WTC11 (cell line): ENCODE data around the gene FNIP2. TPM values are rescaled to one million over a fixed set of nuclear protein-coding genes. Genes with fewer than 3 reads are reported as not detected.

Experiments
- ATAC-seq: fragments of 200-7000 bp; cut with Tn5 transposase; 2 replicates; pipeline ENCODE4 v1.10.0; 2021; ENCODE audit warnings: mild to moderate bottlenecking, moderate library complexity
- CTCF ChIA-PET: fragments of 300-600 bp; sonication (Branson Sonifier 250); formaldehyde crosslinking; loops from one replicate; lab custom pipeline; 2021; ENCODE audit warnings: antibody characterized with exemption; lab: Charles Lee
- POLR2A ChIA-PET: fragments of 350-600 bp; sonication (Branson Sonifier 250); formaldehyde crosslinking; loops from one replicate; lab custom pipeline; 2021; ENCODE audit warnings: antibody characterized with exemption; lab: Charles Lee
- DNase-seq: peaks from one replicate; pipeline ENCODE4 v3.0.0; 2021; ENCODE audit warnings: low spot score
- H3K27ac Mint-ChIP-seq: 2 replicates; pipeline ENCODE4 v1.8.0; 2021; ENCODE audit warnings: mixed read lengths
- H3K27me3 Mint-ChIP-seq: 2 replicates; pipeline ENCODE4 v1.8.0; 2021; ENCODE audit warnings: low read depth, mild to moderate bottlenecking, moderate library complexity, mixed read lengths
- H3K36me3 Mint-ChIP-seq: 2 replicates; pipeline ENCODE4 v1.8.0; 2021; ENCODE audit warnings: mixed read lengths
- H3K4me1 Mint-ChIP-seq: 2 replicates; pipeline ENCODE4 v1.8.0; 2022; ENCODE audit warnings: mixed read lengths
- H3K4me3 Mint-ChIP-seq: 2 replicates; pipeline ENCODE4 v1.8.0; 2021; ENCODE audit warnings: mild to moderate bottlenecking, moderate library complexity, mixed read lengths
- H3K9me3 Mint-ChIP-seq: 2 replicates; pipeline ENCODE4 v1.8.0; 2021; ENCODE audit warnings: mixed read lengths
- ATF1 ChIP-seq: sonication (generic); formaldehyde crosslinking; IDR thresholded peaks from 2 replicates; pipeline ENCODE4 v1.8.1; 2023; ENCODE audit warnings: mild to moderate bottlenecking, moderate library complexity, missing genetic modification reagents
- ATF3 ChIP-seq: sonication (generic); formaldehyde crosslinking; conservative IDR thresholded peaks from 2 replicates; pipeline ENCODE4 v1.8.1; 2022; ENCODE audit warnings: mild to moderate bottlenecking, missing genetic modification reagents
- CTCF ChIP-seq: fragments of 200-600 bp; IDR thresholded peaks from 2 replicates; pipeline ENCODE4 v1.8.0; 2022; ENCODE audit warnings: antibody characterized with exemption
- ESRRA ChIP-seq: sonication (generic); formaldehyde crosslinking; IDR thresholded peaks from 2 replicates; pipeline ENCODE4 v1.8.1; 2022; ENCODE audit warnings: mild to moderate bottlenecking, missing genetic modification reagents, borderline replicate concordance
- FOXJ3 ChIP-seq: sonication (generic); formaldehyde crosslinking; IDR thresholded peaks from 2 replicates; pipeline ENCODE4 v1.9.0; 2021; ENCODE audit warnings: missing genetic modification reagents, mild to moderate bottlenecking, borderline replicate concordance
- FOXP1 ChIP-seq: sonication (generic); formaldehyde crosslinking; IDR thresholded peaks from 2 replicates; pipeline ENCODE4 v1.8.0; 2022; ENCODE audit warnings: missing genetic modification reagents, mild to moderate bottlenecking, moderate library complexity, borderline replicate concordance
- GTF2I ChIP-seq: fragments of 250-450 bp; sonication (Bioruptor Pico); conservative IDR thresholded peaks from 2 replicates; pipeline ENCODE4 v1.4.0; 2021; ENCODE audit warnings: mild to moderate bottlenecking
- JUN ChIP-seq: sonication (generic); formaldehyde crosslinking; IDR thresholded peaks from 2 replicates; pipeline ENCODE4 v1.8.0; 2023; ENCODE audit warnings: mild to moderate bottlenecking, missing genetic modification reagents
- NFE2L1 ChIP-seq: sonication (generic); formaldehyde crosslinking; IDR thresholded peaks from 2 replicates; pipeline ENCODE4 v1.8.1; 2023; ENCODE audit warnings: missing genetic modification reagents
- NR2C2 ChIP-seq: sonication (generic); formaldehyde crosslinking; IDR thresholded peaks from 2 replicates; pipeline ENCODE4 v1.8.0; 2022; ENCODE audit warnings: mild to moderate bottlenecking, missing genetic modification reagents
- NR3C1 ChIP-seq: sonication (generic); formaldehyde crosslinking; conservative IDR thresholded peaks from 2 replicates; pipeline ENCODE4 v1.8.1; 2023; ENCODE audit warnings: low read depth, mild to moderate bottlenecking, missing genetic modification reagents
- RORB ChIP-seq: fragments of 250-450 bp; sonication (Bioruptor Pico); IDR thresholded peaks from 2 replicates; pipeline ENCODE4 v1.9.0; 2021; ENCODE audit warnings: mild to moderate bottlenecking
- SMAD3 ChIP-seq: sonication (generic); formaldehyde crosslinking; IDR thresholded peaks from 2 replicates; pipeline ENCODE4 v1.8.0; 2022; ENCODE audit warnings: missing genetic modification reagents, mild to moderate bottlenecking, borderline replicate concordance
- TEAD4 ChIP-seq: sonication (generic); formaldehyde crosslinking; IDR thresholded peaks from 2 replicates; pipeline ENCODE4 v1.8.0; 2022; ENCODE audit warnings: mild to moderate bottlenecking, missing genetic modification reagents
- ZBTB21 ChIP-seq: sonication (generic); formaldehyde crosslinking; IDR thresholded peaks from 2 replicates; pipeline ENCODE4 v1.8.1; 2023; ENCODE audit warnings: mild to moderate bottlenecking, missing genetic modification reagents, borderline replicate concordance
- ZNF138 ChIP-seq: sonication (generic); formaldehyde crosslinking; conservative IDR thresholded peaks from 2 replicates; pipeline ENCODE4 v1.8.1; 2022; ENCODE audit warnings: mild to moderate bottlenecking, moderate library complexity, missing genetic modification reagents
- ZNF219 ChIP-seq: sonication (generic); formaldehyde crosslinking; IDR thresholded peaks from 2 replicates; pipeline ENCODE4 v1.8.0; 2023; ENCODE audit warnings: missing genetic modification reagents, mild to moderate bottlenecking, borderline replicate concordance
- ZNF317 ChIP-seq: sonication (generic); formaldehyde crosslinking; IDR thresholded peaks from 2 replicates; pipeline ENCODE4 v1.8.1; 2023; ENCODE audit warnings: low read depth, mild to moderate bottlenecking, moderate library complexity, missing genetic modification reagents, borderline replicate concordance
- ZNF423 ChIP-seq: fragments of 250-450 bp; sonication (Bioruptor Pico); IDR thresholded peaks from 2 replicates; pipeline ENCODE4 v2.1.2; 2022; ENCODE audit warnings: mild to moderate bottlenecking, moderate library complexity
- ZNF425 ChIP-seq: fragments of 250-450 bp; sonication (Bioruptor Pico); conservative IDR thresholded peaks from 2 replicates; pipeline ENCODE4 v1.9.0; 2021; ENCODE audit warnings: mild to moderate bottlenecking
- ZNF512 ChIP-seq: sonication (generic); formaldehyde crosslinking; IDR thresholded peaks from 2 replicates; pipeline ENCODE4 v1.8.1; 2022; ENCODE audit warnings: missing genetic modification reagents, borderline replicate concordance
- total RNA-seq: library from RNA; stranded (reverse); gene quantifications from 3 replicates; pipeline ENCODE4 v1.2.3, GENCODE V29; 2021
- TF ChIP-seq, protein P1 (sequence below): sonication (generic); formaldehyde crosslinking; IDR thresholded peaks from 2 replicates; pipeline ENCODE4 v1.8.0; 2023; ENCODE audit warnings: missing genetic modification reagents
- TF ChIP-seq, protein P2 (sequence below): sonication (generic); formaldehyde crosslinking; IDR thresholded peaks from 2 replicates; pipeline ENCODE4 v1.8.1; 2023; ENCODE audit warnings: mild to moderate bottlenecking, moderate library complexity, missing genetic modification reagents
- TF ChIP-seq, protein P3 (sequence below): sonication (generic); formaldehyde crosslinking; IDR thresholded peaks from 2 replicates; pipeline ENCODE4 v1.8.0; 2022; ENCODE audit warnings: mild to moderate bottlenecking, missing genetic modification reagents

FNIP2 gene
- total RNA-seq, 1 experiment from 2014 or later: 8.6 TPM

- Mint-ChIP-seq H3K36me3 (peaks cover 9% of the 10 kb centered on the region), H3K4me1 (no peaks in the 10 kb centered on the region), H3K4me3 (no peak overlapping the region), H3K9me3 (peaks cover 10% of the 10 kb centered on the region), H3K27me3 (no peaks in the 10 kb centered on the region), H3K27ac (no peak overlapping the region)
- DNase-seq (no peak), ATAC-seq (no peak)
- ChIA-PET CTCF (no interaction called here), POLR2A (no interaction called here)
- no peak for TF ChIP-seq CTCF
- TF ChIP-seq, protein P1, sequence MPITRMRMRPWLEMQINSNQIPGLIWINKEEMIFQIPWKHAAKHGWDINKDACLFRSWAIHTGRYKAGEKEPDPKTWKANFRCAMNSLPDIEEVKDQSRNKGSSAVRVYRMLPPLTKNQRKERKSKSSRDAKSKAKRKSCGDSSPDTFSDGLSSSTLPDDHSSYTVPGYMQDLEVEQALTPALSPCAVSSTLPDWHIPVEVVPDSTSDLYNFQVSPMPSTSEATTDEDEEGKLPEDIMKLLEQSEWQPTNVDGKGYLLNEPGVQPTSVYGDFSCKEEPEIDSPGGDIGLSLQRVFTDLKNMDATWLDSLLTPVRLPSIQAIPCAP (CRISPR knock-in tag): no peak
- TF ChIP-seq ZBTB21 (CRISPR knock-in tag): no peak
- no peak for TF ChIP-seq ZNF219 (CRISPR knock-in tag)
- no peak for TF ChIP-seq GTF2I (CRISPR knock-in tag)
- TF ChIP-seq FOXJ3 (CRISPR knock-in tag): no peak
- TF ChIP-seq ZNF138: no peak
- no peak for TF ChIP-seq SMAD3 (CRISPR knock-in tag)
- TF ChIP-seq ZNF512 (CRISPR knock-in tag): no peak
- TF ChIP-seq, protein P2, sequence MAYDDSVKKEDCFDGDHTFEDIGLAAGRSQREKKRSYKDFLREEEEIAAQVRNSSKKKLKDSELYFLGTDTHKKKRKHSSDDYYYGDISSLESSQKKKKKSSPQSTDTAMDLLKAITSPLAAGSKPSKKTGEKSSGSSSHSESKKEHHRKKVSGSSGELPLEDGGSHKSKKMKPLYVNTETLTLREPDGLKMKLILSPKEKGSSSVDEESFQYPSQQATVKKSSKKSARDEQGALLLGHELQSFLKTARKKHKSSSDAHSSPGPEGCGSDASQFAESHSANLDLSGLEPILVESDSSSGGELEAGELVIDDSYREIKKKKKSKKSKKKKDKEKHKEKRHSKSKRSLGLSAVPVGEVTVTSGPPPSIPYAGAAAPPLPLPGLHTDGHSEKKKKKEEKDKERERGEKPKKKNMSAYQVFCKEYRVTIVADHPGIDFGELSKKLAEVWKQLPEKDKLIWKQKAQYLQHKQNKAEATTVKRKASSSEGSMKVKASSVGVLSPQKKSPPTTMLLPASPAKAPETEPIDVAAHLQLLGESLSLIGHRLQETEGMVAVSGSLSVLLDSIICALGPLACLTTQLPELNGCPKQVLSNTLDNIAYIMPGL: no peak
- no peak for TF ChIP-seq RORB (CRISPR knock-in tag)
Measured at GRCh38 chr4:158933236-158933635, 164.4 kb downstream of the FNIP2 start.

GRCh38 chr4:158934996-158935669 lies 166.3 kb downstream of the FNIP2 start:
- TF ChIP-seq ZNF423 (CRISPR knock-in tag) (no peak), ATF3 (CRISPR knock-in tag) (no peak), NR3C1 (CRISPR knock-in tag) (no peak)
- TF ChIP-seq, protein P1 (CRISPR knock-in tag): no peak
- H3K27ac Mint-ChIP-seq: no peak overlapping the region
- H3K36me3 Mint-ChIP-seq: no peaks in the 10 kb centered on the region
- CTCF ChIA-PET: no interaction called here
- DNase-seq (no peak), ATAC-seq (peak; percentile 60)
- H3K4me1 Mint-ChIP-seq: no peaks in the 10 kb centered on the region
- no peaks in the 10 kb centered on the region for H3K9me3 Mint-ChIP-seq
- H3K4me3 Mint-ChIP-seq: no peak overlapping the region
- no peaks in the 10 kb centered on the region for H3K27me3 Mint-ChIP-seq
- POLR2A ChIA-PET: no interaction called here

GRCh38 chr4:158936238-158936637 lies 167.4 kb downstream of the FNIP2 start:
- Mint-ChIP-seq H3K4me3 (no peak overlapping the region), H3K36me3 (no peaks in the 10 kb centered on the region), H3K9me3 (no peaks in the 10 kb centered on the region), H3K4me1 (no peaks in the 10 kb centered on the region), H3K27ac (no peak overlapping the region), H3K27me3 (no peaks in the 10 kb centered on the region)
- POLR2A ChIA-PET: no interaction called here
- DNase-seq: no peak
- no peak for ATAC-seq
- CTCF ChIA-PET: no interaction called here
- TF ChIP-seq FOXP1 (CRISPR knock-in tag) (no peak), NFE2L1 (no peak), ATF1 (CRISPR knock-in tag) (no peak), ZNF317 (CRISPR knock-in tag) (no peak), ZNF425 (CRISPR knock-in tag) (no peak), JUN (CRISPR knock-in tag) (no peak), NR2C2 (CRISPR knock-in tag) (no peak), ESRRA (CRISPR knock-in tag) (no peak), TEAD4 (no peak)
- TF ChIP-seq, protein P3, sequence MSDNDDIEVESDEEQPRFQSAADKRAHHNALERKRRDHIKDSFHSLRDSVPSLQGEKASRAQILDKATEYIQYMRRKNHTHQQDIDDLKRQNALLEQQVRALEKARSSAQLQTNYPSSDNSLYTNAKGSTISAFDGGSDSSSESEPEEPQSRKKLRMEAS (CRISPR knock-in tag): no peak
